B cell (primary cell): ENCODE results near the gene SC5D. TPM values are rescaled to one million over a fixed set of nuclear protein-coding genes. Genes with fewer than 3 reads are reported as not detected.

Source experiments
- ATAC-seq: fragments of 200-7000 bp; cut with Tn5 transposase; one replicate; pipeline ENCODE4 v1.10.0; 2021; ENCODE audit warnings: low read depth, mild to moderate bottlenecking, moderate number of reproducible peaks, moderate library complexity
- CTCF ChIA-PET: fragments of 350-600 bp; sonication (Branson Sonifier 250); formaldehyde crosslinking; loops from one replicate; lab custom pipeline; 2021; ENCODE audit warnings: antibody characterized with exemption, inconsistent platforms; lab: Charles Lee
- POLR2A ChIA-PET: fragments of 350-600 bp; sonication (Branson Sonifier 250); formaldehyde crosslinking; loops from one replicate; lab custom pipeline; 2021; ENCODE audit warnings: antibody characterized with exemption; lab: Charles Lee
- DNase-seq: peaks from one replicate; pipeline ENCODE4 v3.0.0; 2013
- H2AFZ ChIP-seq: 2 replicates; pipeline ENCODE4 v1.6.1; 2012; ENCODE audit warnings: mild to moderate bottlenecking, low read depth, low read length; ENCODE audit not compliant: insufficient read depth, poor library complexity, severe bottlenecking
- H3K27ac ChIP-seq, 2 donors: 1 replicate in 1 of 2; 2 replicates in 1 of 2; pipeline ENCODE4 v1.5.1; 2012 to 2013; ENCODE audit warnings: low read length in 2 of 2, mild to moderate bottlenecking in 2 of 2, moderate library complexity in 1 of 2
- H3K27me3 ChIP-seq, 4 experiments: fragments of 200-600 bp in 1 of 4; sonication (generic) in 1 of 4; replicated peaks in 1 of 4; 1 replicate in 2 of 4; 2 replicates in 2 of 4; pipeline versions ENCODE4 v1.6.1 to v1.7.0; 2013 to 2016; ENCODE audit warnings: low read length in 3 of 4, mild to moderate bottlenecking in 2 of 4, mixed read lengths in 1 of 4, moderate library complexity in 1 of 4; ENCODE audit not compliant: insufficient read depth in 4 of 4, control insufficient read depth in 3 of 4; ENCODE audit errors: control extremely low read depth in 1 of 4
- H3K36me3 ChIP-seq, 2 experiments: replicated peaks in 1 of 2; 1 replicate in 1 of 2; 2 replicates in 1 of 2; pipeline versions ENCODE4 v1.6.1 to v1.7.1; 2013; ENCODE audit warnings: low read length in 1 of 2; ENCODE audit not compliant: insufficient read depth in 2 of 2, control insufficient read depth in 1 of 2; ENCODE audit errors: control extremely low read depth in 1 of 2, extremely low read depth in 1 of 2
- H3K4me1 ChIP-seq, 2 donors: fragments of 200-600 bp in 1 of 2; sonication (generic) in 1 of 2; 1 replicate in 1 of 2; 2 replicates in 1 of 2; pipeline versions ENCODE4 v1.5.1 to v1.6.1; 2013 to 2017; ENCODE audit warnings: low read length in 2 of 2; ENCODE audit not compliant: control insufficient read depth in 2 of 2, insufficient read depth in 2 of 2
- H3K4me2 ChIP-seq: replicated peaks from 2 replicates; pipeline ENCODE3; 2012; ENCODE audit warnings: mild to moderate bottlenecking, low read depth, low read length; ENCODE audit not compliant: poor library complexity, severe bottlenecking
- H3K4me3 ChIP-seq, 5 experiments: fragments of 200-600 bp in 1 of 5; sonication (generic) in 1 of 5; 1 replicate in 3 of 5; 2 replicates in 2 of 5; pipeline versions ENCODE4 v1.5.1 to v1.7.0; 2011 to 2016; ENCODE audit warnings: low read length in 4 of 5, mild to moderate bottlenecking in 4 of 5, low read depth in 2 of 5, control low read depth in 1 of 5, moderate library complexity in 1 of 5; ENCODE audit not compliant: insufficient read depth in 1 of 5; ENCODE audit errors: control extremely low read depth in 1 of 5, extremely low read depth in 1 of 5
- H3K79me2 ChIP-seq: fragments of 200-600 bp; sonication (generic); one replicate; pipeline ENCODE4 v1.6.0; 2016; ENCODE audit warnings: low read length; ENCODE audit not compliant: control insufficient read depth, insufficient read depth
- H3K9ac ChIP-seq: fragments of 200-600 bp; sonication (generic); 2 replicates; pipeline ENCODE4 v1.6.1; 2017; ENCODE audit warnings: mild to moderate bottlenecking, low read length, moderate library complexity
- H3K9me3 ChIP-seq, 3 donors: one replicate each; pipeline versions ENCODE4 v1.6.1 to v1.7.1; 2013; ENCODE audit warnings: low read length in 2 of 3; ENCODE audit not compliant: control insufficient read depth in 2 of 3, insufficient read depth in 1 of 3; ENCODE audit errors: control extremely low read depth in 1 of 3
- H4K20me1 ChIP-seq: 2 replicates; pipeline ENCODE4 v1.6.0; 2012; ENCODE audit warnings: mild to moderate bottlenecking, low read length; ENCODE audit not compliant: insufficient read depth, control insufficient read depth, poor library complexity, severe bottlenecking
- H3K27ac Mint-ChIP-seq: one replicate; pipeline ENCODE4 v1.8.0; 2021; ENCODE audit warnings: mixed read lengths
- H3K27me3 Mint-ChIP-seq: one replicate; pipeline ENCODE4 v1.8.0; 2021; ENCODE audit warnings: mixed read lengths
- H3K4me1 Mint-ChIP-seq: one replicate; pipeline ENCODE4 v1.8.0; 2021; ENCODE audit warnings: mixed read lengths
- H3K4me3 Mint-ChIP-seq: one replicate; pipeline ENCODE4 v1.8.0; 2021; ENCODE audit warnings: mixed read lengths
- H3K9me3 Mint-ChIP-seq: one replicate; pipeline ENCODE4 v1.8.0; 2022; ENCODE audit warnings: mixed read lengths; ENCODE audit not compliant: insufficient read depth
- CTCF ChIP-seq: fragments of 200-600 bp; IDR thresholded peaks from one replicate; pipeline ENCODE4 v1.8.0; 2022; ENCODE audit warnings: antibody characterized with exemption, mild to moderate bottlenecking
- EZH2 ChIP-seq: IDR thresholded peaks from 2 replicates; pipeline ENCODE4 v1.6.1; 2012; ENCODE audit warnings: borderline replicate concordance, low read depth, mild to moderate bottlenecking, moderate library complexity, low read length; ENCODE audit not compliant: insufficient read depth, poor library complexity, severe bottlenecking
- WGBS: methylation state at CpG from one replicate; pipeline ENCODE4 v1.1.5; 2013; ENCODE audit warnings: missing lambda C conversion rate; ENCODE audit not compliant: insufficient coverage; 5-methylcytosine and 5-hydroxymethylcytosine counted together
- intact Hi-C: fragments of 100-400 bp; cut with micrococcal nuclease; formaldehyde crosslinking; loops from one replicate; pipeline ENCODE4 v1.10.0; 2022
- polyA plus RNA-seq: library from polyadenylated mRNA; depleted of rRNA; stranded (reverse); fragments of >200 nt; gene quantifications from 2 replicates; pipeline ENCODE4 v1.2.3, GENCODE V29; 2012
- total RNA-seq, 2 donors: library from RNA; stranded (reverse); fragments of 120-200 nt in 1 of 2; gene quantifications; 1 replicate in 1 of 2; 2 replicates in 1 of 2; pipeline versions ENCODE4 v1.2.3 to v1.2.4, GENCODE V29; 2013 to 2022

SC5D gene
- total and polyA plus RNA-seq, 2 donors (not counting 1 experiment from before 2014, with no cell fraction given) = 15.2 to 54.8 TPM

GRCh38 chr11:121310908-121311307 lies 18.3 kb downstream of the SC5D start:
- H3K27me3 ChIP-seq = no peaks in the 10 kb centered on the region
- no peak overlapping the region for H3K4me3 ChIP-seq
- H3K9me3 ChIP-seq = peaks cover 0 to 1% (median 0%) of the 10 kb centered on the region in 3 donors
- no peak overlapping the region for H3K27ac ChIP-seq
- TF ChIP-seq CTCF = no peak
- TF ChIP-seq EZH2 = no peak
- no peak overlapping the region for H3K9ac ChIP-seq
- Mint-ChIP-seq H3K27me3 (no peaks in the 10 kb centered on the region), H3K9me3 (no peaks in the 10 kb centered on the region), H3K27ac (peak overlapping the region; percentile 24), H3K4me3 (no peak overlapping the region), H3K4me1 (peaks cover 32% of the 10 kb centered on the region)
- CTCF ChIA-PET = interaction anchor here (1.3 kb wide), 1 partner anchor 9 kb away, joined by 6 read pairs; no protein-coding TSS in a partner anchor
- intact Hi-C loops = no loop called here
- no peaks in the 10 kb centered on the region for H4K20me1 ChIP-seq
- no peak overlapping the region for H2AFZ ChIP-seq
- POLR2A ChIA-PET = interaction anchor here (0.6 kb wide), 1 partner anchor 1365 kb away, joined by 6 read pairs; no protein-coding TSS in a partner anchor
- H3K36me3 ChIP-seq = peaks cover 3 to 22% of the 10 kb centered on the region in 2 experiments
- no peaks in the 10 kb centered on the region for H3K79me2 ChIP-seq
- ATAC-seq = no peak
- H3K4me2 ChIP-seq = no peak overlapping the region
- no peak for DNase-seq
- no CpG with 5 or more reads among the region's 1 CpG for WGBS
- peaks cover 26 to 37% of the 10 kb centered on the region in 2 donors for H3K4me1 ChIP-seq

- ChIA-PET POLR2A (no interaction called here), CTCF (interaction anchor here (1.3 kb wide), 1 partner anchor 9 kb away, joined by 6 read pairs; no protein-coding TSS in a partner anchor)
- Histone ChIP-seq H3K4me3 (no peak overlapping the region), H2AFZ (no peak overlapping the region), H3K4me2 (no peak overlapping the region), H3K79me2 (no peaks in the 10 kb centered on the region), H3K36me3 (peaks cover 3 to 17% of the 10 kb centered on the region in 2 experiments), H3K27me3 (no peaks in the 10 kb centered on the region), H3K9me3 (peaks cover 0 to 1% (median 0%) of the 10 kb centered on the region in 3 donors), H4K20me1 (no peaks in the 10 kb centered on the region), H3K9ac (no peak overlapping the region), H3K27ac (no peak overlapping the region), H3K4me1 (peaks cover 26 to 37% of the 10 kb centered on the region in 2 donors)
- intact Hi-C loops = no loop called here
- ATAC-seq = no peak
- Mint-ChIP-seq H3K4me1 (peaks cover 32% of the 10 kb centered on the region), H3K27ac (peak overlapping the region; percentile 24), H3K9me3 (no peaks in the 10 kb centered on the region), H3K4me3 (no peak overlapping the region), H3K27me3 (no peaks in the 10 kb centered on the region)
- no peak for TF ChIP-seq EZH2
- no peak for TF ChIP-seq CTCF
- DNase-seq = no peak
These were observed 18.8 kb downstream of the SC5D start for GRCh38 chr11:121311373-121311772.
